ENCODE measurements around the gene RNF150.

The RNF150 gene

GRCh38 chr4:140969296-140969695 lies 164.0 kb downstream of the RNF150 start:
- no peak for DNase-seq

DNA sequence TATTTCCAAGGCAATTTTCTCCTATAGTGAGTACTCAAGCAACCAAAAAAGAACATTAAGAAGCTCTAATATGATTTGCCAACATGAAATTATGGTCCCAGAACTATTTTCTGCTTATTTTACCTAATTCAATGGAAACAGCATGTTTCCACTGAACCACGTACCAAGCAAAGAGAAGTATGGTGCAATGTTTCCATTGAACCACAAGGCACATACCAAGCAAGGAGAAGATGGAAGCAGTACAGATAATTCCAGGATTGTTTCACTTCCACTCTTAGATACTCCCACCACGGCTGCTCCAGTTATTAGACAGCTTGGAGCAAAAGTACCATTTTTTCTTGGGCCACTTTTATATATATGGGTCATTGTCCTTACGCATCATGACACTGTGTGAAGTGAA lies 164.9 kb downstream of the RNF150 start:
- no peak for DNase-seq

DNA sequence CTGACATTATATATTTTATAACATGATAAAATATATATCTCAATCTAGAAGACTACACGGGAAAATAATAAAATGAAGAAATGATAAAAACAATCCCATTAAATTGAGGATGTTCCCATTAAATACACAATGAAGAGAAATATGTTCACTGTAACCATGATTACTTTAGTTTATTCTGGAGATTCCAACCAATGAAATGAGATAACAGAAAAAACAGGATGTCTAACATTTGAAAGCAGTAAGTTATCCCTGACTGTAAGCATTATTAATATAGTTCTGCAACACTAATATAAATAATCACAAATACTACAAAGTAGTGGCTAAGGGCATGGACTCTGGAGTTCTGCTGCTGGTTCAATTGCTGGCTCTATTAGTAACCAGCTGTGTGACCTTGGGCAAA lies 169.4 kb downstream of the RNF150 start:
- no peak for DNase-seq

GRCh38 chr4:140955641-140956040 lies 177.6 kb downstream of the RNF150 start:
- no peak for DNase-seq

GRCh38 chr4:140952717-140953116 lies 180.6 kb downstream of the RNF150 start:
- no peak for DNase-seq

DNA sequence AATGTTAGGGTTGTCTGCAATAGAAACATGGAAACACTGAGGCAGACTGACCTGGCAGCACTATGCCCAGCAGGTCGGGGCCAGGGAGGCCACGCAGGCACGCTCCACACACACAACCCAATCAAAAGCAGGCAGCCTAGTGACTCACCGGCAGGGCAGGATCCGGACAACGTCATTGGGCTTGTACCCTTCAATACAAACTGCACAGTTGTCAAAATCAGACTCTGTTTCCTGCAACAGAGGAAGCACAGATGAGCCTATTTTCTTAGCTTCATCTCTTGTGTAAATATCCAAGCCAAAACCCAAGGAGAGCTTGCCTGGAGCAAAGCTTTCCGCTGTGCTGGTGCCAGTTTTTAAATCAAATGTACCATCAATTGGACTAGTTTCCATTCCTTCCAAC lies 185.8 kb downstream of the RNF150 start:
- no peak for DNase-seq

GRCh38 chr4:140945106-140945505 lies 188.2 kb downstream of the RNF150 start:
- no peak for DNase-seq

GRCh38 chr4:140944572-140944971 lies 188.7 kb downstream of the RNF150 start:
- no peak for DNase-seq

DNA sequence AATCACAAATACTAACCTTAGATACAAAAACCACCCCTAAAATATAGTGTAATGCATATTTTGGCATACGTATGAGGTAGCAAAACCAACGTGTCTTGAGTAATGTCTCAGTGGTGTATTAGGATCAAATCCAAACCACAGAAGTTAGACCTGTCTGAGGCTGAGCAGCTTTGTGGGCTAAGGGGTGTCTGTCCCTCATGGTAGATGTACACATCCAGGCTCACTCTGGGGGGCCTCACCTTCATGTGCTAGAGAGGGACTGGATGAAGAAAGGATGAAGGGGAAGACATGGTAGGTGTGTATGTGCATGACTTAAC lies 189.1 kb downstream of the RNF150 start:
- no peak for DNase-seq

DNA sequence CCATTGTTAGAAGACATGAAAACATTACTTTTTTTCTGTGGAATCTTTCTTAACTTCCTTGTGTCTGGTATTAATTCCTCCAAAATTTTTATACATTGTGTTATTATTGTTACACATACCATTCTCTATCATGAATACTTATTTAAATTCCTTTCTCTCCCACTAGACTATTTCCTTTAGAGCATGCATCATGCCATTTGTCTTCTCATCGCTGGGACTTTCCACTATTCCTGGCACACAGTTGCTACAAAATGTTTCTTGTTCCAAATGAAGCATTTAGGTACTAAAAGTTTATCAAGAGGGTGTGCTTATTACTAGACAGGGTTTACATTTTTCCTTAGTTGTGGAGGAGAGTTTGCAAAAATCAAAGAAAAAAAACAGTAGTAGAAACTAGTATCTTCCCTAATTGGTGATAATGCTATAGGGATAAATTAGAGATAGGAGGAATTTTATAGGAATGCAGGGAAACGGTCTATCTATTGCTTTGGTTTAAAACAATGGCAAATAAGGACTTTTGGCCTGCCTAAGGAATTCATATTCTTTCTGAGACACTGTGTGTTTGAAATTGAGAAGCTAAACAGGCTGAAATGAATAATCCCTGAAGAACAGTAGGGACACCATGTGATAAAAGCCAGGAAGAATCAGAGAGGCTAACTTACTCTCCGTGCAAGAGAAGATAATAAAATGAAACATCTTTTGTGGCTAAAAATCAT lies 189.6 kb downstream of the RNF150 start:
- DNase-seq = no peak

DNA sequence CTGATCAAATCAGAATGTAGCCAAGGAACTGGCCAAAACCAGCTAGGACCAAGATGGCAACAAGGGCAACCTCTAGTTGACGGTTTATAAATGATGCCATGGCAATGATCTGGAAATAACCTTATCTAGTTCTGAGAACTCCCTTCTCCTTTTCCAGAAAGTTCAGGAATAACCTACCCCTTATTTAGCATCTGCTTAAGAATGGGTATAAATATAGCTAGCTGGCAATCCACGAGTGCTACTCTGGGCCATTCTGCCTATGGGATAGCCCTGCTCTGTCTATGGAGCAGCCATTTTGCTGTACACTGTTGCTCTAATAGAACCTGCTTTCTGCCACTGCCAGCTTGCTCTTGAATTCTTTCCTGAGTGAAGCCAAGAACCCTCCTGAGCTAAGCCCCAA lies 192.7 kb downstream of the RNF150 start:
- no peak for DNase-seq

GRCh38 chr4:140937866-140938265 lies 195.4 kb downstream of the RNF150 start:
- DNase-seq = no peak

DNA sequence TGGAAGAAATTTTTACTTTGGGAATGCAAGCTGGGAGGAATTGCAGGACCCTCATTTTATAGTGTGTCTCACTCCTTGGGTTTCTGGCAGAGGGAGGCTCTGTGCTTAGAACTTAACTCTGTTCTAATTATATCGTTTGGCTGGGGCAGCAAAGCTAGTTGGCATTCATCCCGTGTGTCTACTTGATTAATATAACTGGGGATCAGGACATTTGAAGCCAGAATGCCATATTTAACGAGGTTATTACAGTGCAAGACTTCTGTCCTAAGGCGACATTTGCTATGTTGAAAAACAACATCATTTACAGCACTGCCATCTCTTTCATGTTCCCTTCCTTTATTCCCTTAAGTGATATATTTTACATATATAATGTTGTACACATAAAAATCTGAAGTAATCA lies 198.0 kb downstream of the RNF150 start:
- no peak for DNase-seq

DNA sequence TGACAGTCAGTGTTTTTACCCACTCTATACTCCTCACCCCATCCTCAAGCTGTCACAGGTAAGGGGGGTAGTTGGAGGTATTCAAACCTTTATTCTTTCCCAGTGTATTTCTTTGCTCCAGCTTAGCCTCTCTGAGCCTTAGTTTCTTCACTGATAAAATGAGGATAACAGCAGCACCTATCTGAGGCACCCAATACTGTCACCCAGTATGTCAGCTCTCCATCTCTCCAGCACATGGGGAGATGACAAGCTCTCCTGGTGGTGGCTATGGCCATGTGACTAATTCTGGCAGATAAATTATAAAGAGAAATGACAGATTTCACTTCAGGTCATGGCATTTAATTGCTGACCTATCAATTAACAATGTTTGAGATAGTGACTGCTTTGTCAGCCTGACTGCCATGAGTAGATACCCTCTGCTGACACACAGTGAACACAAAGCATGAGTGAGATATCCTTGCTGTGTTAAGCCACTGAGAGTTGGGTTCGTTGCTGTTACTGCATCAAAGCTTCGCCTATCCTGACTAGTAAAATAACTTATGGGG lies 200.7 kb downstream of the RNF150 start:
- DNase-seq = no peak

DNA sequence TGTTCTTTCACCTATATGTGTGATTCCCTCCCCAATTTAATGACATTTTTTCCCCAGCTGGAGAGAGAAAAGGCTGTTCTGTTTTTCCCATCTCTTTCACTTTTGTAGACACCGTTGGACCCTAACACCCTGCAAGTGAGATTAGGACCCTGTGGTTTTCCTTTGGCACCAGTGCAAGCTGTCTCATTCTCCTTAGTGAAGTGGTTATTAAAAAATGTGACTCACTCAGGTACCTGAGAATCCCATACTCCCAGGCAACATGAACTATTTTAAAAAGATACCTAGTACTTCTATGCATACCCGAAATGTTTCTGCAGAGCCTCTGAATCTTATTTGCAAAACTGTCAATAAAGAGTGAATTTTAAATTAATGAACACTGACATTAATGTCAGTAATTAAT lies 201.4 kb downstream of the RNF150 start:
- no peak for DNase-seq

- DNase-seq = no peak
Observed at GRCh38 chr4:140930557-140930956, 202.7 kb downstream of the RNF150 start.

DNA sequence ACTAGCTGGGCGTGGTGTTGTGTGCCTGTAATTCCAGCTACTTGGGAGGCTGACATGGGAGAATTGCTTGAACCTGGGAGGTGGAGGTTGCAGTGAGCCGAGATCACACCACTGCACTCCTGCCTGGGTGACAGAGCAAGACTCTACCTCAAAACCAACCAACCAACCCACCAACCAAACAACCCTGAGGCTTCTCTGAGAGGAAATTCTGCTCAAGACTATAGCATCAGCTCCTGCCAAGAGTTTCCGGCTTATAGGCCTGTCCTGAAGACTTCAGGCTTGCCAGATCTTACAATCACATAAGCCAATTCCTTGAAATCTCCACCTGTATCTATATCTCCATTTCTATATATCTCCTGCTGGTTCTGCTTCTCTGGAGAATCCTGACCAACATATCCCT lies 203.3 kb downstream of the RNF150 start:
- DNase-seq = no peak

- DNase-seq = no peak
Observed at GRCh38 chr4:140928880-140929279, 204.4 kb downstream of the RNF150 start.

- no peak for DNase-seq
Observed at GRCh38 chr4:140926672-140927071, 206.6 kb downstream of the RNF150 start.

DNA sequence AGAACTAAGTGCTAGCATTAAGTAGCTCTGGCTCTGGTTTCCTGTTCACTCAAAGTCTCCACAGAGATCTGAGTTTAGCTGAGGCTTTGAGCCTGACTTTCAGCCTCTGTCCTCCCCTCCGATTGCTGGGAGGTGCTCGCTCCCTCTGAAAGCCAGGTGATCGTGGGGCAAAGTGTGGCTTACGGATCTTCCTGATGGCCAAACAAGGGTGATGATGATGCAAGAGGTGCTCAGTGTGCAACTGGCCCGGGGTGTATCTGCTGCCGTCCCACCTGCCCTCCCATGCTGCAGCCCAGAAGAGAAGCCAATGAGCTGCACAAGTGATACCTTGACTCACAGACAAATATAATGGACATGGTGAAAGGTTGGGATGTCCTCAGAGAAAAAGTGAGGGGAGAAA lies 207.9 kb downstream of the RNF150 start:
- no peak for DNase-seq

DNA sequence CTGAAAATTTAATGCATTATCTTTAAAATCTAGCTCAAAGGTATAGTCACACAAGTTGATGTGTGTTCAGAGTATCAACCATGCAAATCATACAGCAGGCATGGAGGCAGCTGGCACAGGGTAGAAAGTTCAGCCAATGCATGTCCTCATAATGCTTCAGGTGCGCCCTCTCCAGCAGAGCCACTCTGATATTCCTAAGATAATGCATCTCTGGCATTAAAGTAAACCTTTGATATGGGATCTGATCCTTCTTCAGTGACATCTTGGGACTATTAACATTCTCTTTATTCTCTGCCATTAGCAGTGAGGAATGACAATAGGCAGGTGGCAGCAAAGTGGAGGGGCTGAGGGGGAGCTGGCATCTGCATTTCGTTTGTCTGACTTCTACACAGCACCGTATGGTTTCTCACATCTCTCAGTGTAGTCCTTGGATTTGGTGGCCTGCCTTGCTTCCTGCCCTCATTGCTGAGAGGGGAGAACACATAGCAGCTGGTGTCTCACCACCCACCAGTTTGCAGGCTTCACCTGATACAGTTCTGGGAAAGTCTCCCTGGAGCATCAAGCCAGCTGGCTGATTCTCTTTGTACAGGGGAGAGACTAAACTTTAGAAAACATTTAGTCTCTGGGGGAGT lies 208.4 kb downstream of the RNF150 start:
- DNase-seq = no peak

GRCh38 chr4:140906993-140907962 lies 226.0 kb downstream of the RNF150 start:
- DNase-seq = no peak

GRCh38 chr4:140904904-140905303 lies 228.4 kb downstream of the RNF150 start:
- DNase-seq = no peak
